H1 (cell line): Measurements from ENCODE around the gene TSPEAR.

Experiments used
- CTCF ChIP-seq, 3 experiments: IDR thresholded peaks; 1 replicate in 2 of 3; 2 replicates in 1 of 3; pipeline versions ENCODE4 v1.5.1 to v1.6.1; 2011; ENCODE audit warnings: low read length in 3 of 3, mild to moderate bottlenecking in 3 of 3, inconsistent platforms in 2 of 3, low read depth in 1 of 3, moderate library complexity in 1 of 3; ENCODE audit not compliant: insufficient read depth in 1 of 3; ENCODE audit errors: control extremely low read depth in 1 of 3
- GABPA ChIP-seq: IDR thresholded peaks from 2 replicates; pipeline ENCODE4 v1.6.1; 2011; ENCODE audit warnings: mild to moderate bottlenecking, low read length, moderate library complexity, borderline replicate concordance; ENCODE audit not compliant: insufficient read depth
- MAX ChIP-seq: IDR thresholded peaks from 2 replicates; pipeline ENCODE4 v1.6.1; 2012; ENCODE audit warnings: inconsistent platforms
- POLR2A ChIP-seq, 2 experiments: IDR thresholded peaks; 1 replicate in 1 of 2; 2 replicates in 1 of 2; pipeline ENCODE4 v1.6.1; 2011; ENCODE audit warnings: low read depth in 2 of 2, low read length in 2 of 2, mild to moderate bottlenecking in 2 of 2; ENCODE audit errors: control extremely low read depth in 1 of 2
- POU5F1 ChIP-seq: IDR thresholded peaks from 2 replicates; pipeline ENCODE4 v1.6.1; 2011; ENCODE audit warnings: low read depth, mild to moderate bottlenecking, low read length, moderate library complexity
- RNF2 ChIP-seq: fragments of 200-900, 300-1000 bp; sonication (generic); IDR thresholded peaks from 2 replicates; pipeline ENCODE4 v1.7.1; 2016; ENCODE audit warnings: borderline replicate concordance, low read depth, mild to moderate bottlenecking, antibody characterized with exemption, low read length; ENCODE audit not compliant: poor library complexity, severe bottlenecking; ENCODE audit errors: missing control alignments
- TCF12 ChIP-seq: IDR thresholded peaks from 2 replicates; pipeline ENCODE4 v1.6.1; 2011; ENCODE audit warnings: low read depth, mild to moderate bottlenecking, low read length

DNA sequence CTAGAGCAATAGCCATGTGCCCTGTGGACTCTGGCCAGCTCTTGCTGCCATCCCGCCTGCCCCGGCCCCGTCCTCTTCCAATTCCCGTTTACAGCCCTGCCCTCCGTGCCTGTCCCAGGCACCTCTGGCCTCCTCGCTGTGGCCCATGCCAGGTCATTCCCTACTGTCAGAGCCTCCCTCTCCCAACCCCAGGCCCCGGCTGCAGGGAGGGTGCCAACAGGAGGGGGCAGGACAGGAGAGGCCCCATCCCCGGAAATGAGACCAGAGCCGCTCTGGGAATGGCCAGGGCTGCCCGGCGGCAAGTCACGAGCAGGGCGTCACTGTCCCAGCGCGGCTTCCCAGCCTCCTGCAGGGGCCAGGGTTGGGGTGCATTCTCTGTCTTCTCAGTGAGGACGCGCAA is 23.5 kb upstream of the TSPEAR start:
- TF ChIP-seq RNF2 (no peak), CTCF (IDR thresholded peaks at IDR 0.05; ENCODE audit: control extremely low read depth in 1 of 3, insufficient read depth in 1 of 3, low read depth in 1 of 3, low read length in 3 of 3) (no peak), POU5F1 (no peak), GABPA (no peak), POLR2A (IDR thresholded peaks at IDR 0.05; ENCODE audit: control extremely low read depth in 1 of 2, low read depth in 2 of 2, low read length in 2 of 2) (no peak), TCF12 (no peak), MAX (no peak)
